GM12875 (cell line): ENCODE measurements around the gene FBXL14.

Experiments used
- H3K4me3 ChIP-seq: one replicate; pipeline ENCODE4 v1.5.1; 2011; ENCODE audit warnings: low read depth, low read length, control low read depth
- CTCF ChIP-seq: IDR thresholded peaks from 2 replicates; pipeline ENCODE4 v1.5.1; 2011; ENCODE audit warnings: low read depth, mild to moderate bottlenecking, control low read depth, inconsistent platforms, low read length, moderate library complexity, borderline replicate concordance; ENCODE audit not compliant: insufficient read depth

The FBXL14 gene

GRCh38 chr12:1638203-1638602 is 43.8 kb upstream of the FBXL14 start:
- no peak overlapping the region for H3K4me3 ChIP-seq
- no peak for TF ChIP-seq CTCF

- TF ChIP-seq CTCF = no peak
- H3K4me3 ChIP-seq = no peak overlapping the region
Measured at GRCh38 chr12:1635301-1636095, 41.1 kb upstream of the FBXL14 start.

- H3K4me3 ChIP-seq = no peak overlapping the region
- peak; percentile 73 for TF ChIP-seq CTCF
Measured at GRCh38 chr12:1634590-1635191, 40.3 kb upstream of the FBXL14 start.

GRCh38 chr12:1634149-1634548 is 39.8 kb upstream of the FBXL14 start:
- no peak for TF ChIP-seq CTCF
- H3K4me3 ChIP-seq = no peak overlapping the region

GRCh38 chr12:1633459-1633858 is 39.1 kb upstream of the FBXL14 start:
- H3K4me3 ChIP-seq = no peak overlapping the region
- no peak for TF ChIP-seq CTCF

GRCh38 chr12:1632702-1633101 is 38.3 kb upstream of the FBXL14 start:
- TF ChIP-seq CTCF = no peak
- H3K4me3 ChIP-seq = no peak overlapping the region

GRCh38 chr12:1630827-1631591 is 36.6 kb upstream of the FBXL14 start:
- no peak overlapping the region for H3K4me3 ChIP-seq
- no peak for TF ChIP-seq CTCF
